ENCODE results near the gene PICK1. TPM values are rescaled to one million over a fixed set of nuclear protein-coding genes. Genes with fewer than 3 reads are reported as not detected.

PICK1 gene
- total RNA-seq, 1 experiment from 2014 or later = 45.5 TPM

Other genes starting within 250 kb of the PICK1 start
- 26.0 and 33.3 TPM in 2 replicates for gene GCAT, start 249.5 kb upstream of the PICK1 start, total RNA-seq (2014; rRNA removed)
- not detected in 2 replicates for gene GALR3, start 234.0 kb upstream of the PICK1 start, total RNA-seq (2014; rRNA removed)
- 24.9 and 30.1 TPM in 2 replicates for gene ANKRD54, start 213.1 kb upstream of the PICK1 start, total RNA-seq (2014; rRNA removed)
- gene EIF3L, start 208.0 kb upstream of the PICK1 start, total RNA-seq (2014; rRNA removed) = 164 and 218 TPM in 2 replicates
- gene MICALL1, start 151.1 kb upstream of the PICK1 start, total RNA-seq (2014; rRNA removed) = 20.1 and 29.9 TPM in 2 replicates
- gene C22orf23, start 103.8 kb upstream of the PICK1 start, total RNA-seq (2014; rRNA removed) = 0.52 and 0.69 TPM in 2 replicates
- gene POLR2F, start 103.7 kb upstream of the PICK1 start, total RNA-seq (2014; rRNA removed) = 177 and 238 TPM in 2 replicates
- 1.1 TPM in 1 of 2 replicates, not detected in the other for gene SOX10, start 72.8 kb upstream of the PICK1 start, total RNA-seq (2014; rRNA removed)
- not detected in 2 replicates for gene SLC16A8, start 26.8 kb downstream of the PICK1 start, total RNA-seq (2014; rRNA removed)
- gene BAIAP2L2, start 53.3 kb downstream of the PICK1 start, total RNA-seq (2014; rRNA removed) = 0.80 TPM in 1 of 2 replicates, not detected in the other
- gene PLA2G6, start 124.4 kb downstream of the PICK1 start, total RNA-seq (2014; rRNA removed) = 6.0 and 6.3 TPM in 2 replicates
- gene MAFF, start 144.6 kb downstream of the PICK1 start, total RNA-seq (2014; rRNA removed) = 72.6 and 112 TPM in 2 replicates
- 37.5 and 43.8 TPM in 2 replicates for gene TMEM184B, start 215.6 kb downstream of the PICK1 start, total RNA-seq (2014; rRNA removed)

Data from PC-3 (cell line).